ENCODE data around the gene FOXL2. TPM values are rescaled to one million over a fixed set of nuclear protein-coding genes. Genes with fewer than 3 reads are reported as not detected.

FOXL2 gene
- not detected in 2 replicates for total RNA-seq

DNA sequence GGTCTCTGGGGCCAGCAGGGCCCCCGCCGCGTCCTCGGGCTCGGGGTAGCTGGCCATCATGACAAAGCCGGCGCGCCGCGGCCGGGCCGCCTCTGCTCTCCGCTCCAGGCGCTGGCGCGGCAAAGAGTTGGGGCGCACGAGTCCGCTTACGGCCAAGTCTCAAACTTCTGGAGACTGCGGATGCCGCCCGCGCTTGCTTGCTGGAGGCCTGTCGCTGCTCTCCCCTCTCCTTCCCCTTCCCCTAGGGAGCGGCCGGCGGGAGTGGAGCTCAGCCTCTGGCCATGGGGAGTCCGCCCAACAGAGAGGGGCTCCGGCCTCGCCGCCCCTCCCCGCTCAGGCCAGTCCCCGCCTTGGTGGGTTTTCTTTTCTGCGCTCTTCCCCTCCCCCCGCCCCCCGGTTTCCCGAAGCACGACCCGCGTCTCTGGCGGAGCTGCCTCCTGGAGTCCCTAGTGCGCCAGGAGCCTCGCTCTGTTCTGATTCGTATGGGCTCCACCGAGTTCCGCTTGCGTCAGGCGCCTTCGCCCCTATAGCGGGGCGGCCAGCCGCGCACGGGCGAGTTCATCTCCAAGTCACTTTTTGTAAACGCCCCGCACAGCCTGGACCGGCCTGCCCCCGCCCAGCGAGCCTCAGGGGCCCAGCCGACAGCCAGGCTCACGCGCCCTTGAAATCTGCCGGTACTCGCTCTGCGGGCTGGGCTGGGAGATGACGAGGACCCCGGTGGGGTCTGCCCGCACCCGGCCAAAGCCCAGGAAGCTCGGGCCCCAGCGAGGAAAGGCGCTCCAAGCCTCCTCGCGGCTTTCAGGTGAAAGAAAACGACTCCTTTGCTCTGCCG is at the start of gene FOXL2, which contains the start of gene FOXL2NB:
TSS of gene FOXL2 (minus strand) at position 475 of the 832 bp plus-strand sequence. CDS start at position 60, 415 bp downstream.
TSS of gene FOXL2NB (plus strand) at position 555 of the 832 bp plus-strand sequence. CDS start at position 703, 148 bp downstream.
- intact Hi-C loops (cut with micrococcal nuclease): loop anchor here (1.0 to 10.0 kb wide), 4 partner anchors 10 to 1175 kb away; no protein-coding TSS in a partner anchor

- intact Hi-C loops (cut with micrococcal nuclease): no loop called here
Observed at GRCh38 chr3:138995706-138996105, 48.8 kb upstream of the FOXL2 start.

DNA sequence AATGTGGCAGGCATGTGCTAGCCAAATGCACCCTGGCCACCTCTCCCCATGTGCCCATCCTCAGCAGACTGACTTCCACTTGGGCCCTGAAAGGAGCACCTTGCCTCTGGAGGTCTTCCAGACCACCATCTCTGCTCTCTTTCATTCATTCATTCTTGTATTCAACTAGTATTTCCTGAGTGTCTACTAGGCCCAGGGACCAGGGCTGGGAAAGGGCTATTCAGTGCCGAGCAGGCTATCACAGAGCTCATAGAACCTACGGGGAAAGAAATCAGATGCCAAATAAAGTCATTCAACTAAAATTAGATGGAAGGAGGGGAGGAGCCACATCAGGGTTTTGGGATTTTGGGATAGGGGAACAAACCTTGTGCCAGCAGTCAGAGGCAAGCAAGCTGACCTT is 40.2 kb upstream of the FOXL2 start:
- intact Hi-C loops (cut with micrococcal nuclease): no loop called here

GRCh38 chr3:138985932-138986331 is 39.0 kb upstream of the FOXL2 start:
- intact Hi-C loops (cut with micrococcal nuclease): no loop called here

GRCh38 chr3:138984816-138985215 is 37.9 kb upstream of the FOXL2 start:
- intact Hi-C loops (cut with micrococcal nuclease): no loop called here

- intact Hi-C loops (cut with micrococcal nuclease): no loop called here
Observed at GRCh38 chr3:138976047-138976446, 29.1 kb upstream of the FOXL2 start.

- intact Hi-C loops (cut with micrococcal nuclease): no loop called here
Observed at GRCh38 chr3:138975351-138975750, 28.4 kb upstream of the FOXL2 start.

GRCh38 chr3:138974462-138974861 is 27.5 kb upstream of the FOXL2 start:
- intact Hi-C loops (cut with micrococcal nuclease): no loop called here

DNA sequence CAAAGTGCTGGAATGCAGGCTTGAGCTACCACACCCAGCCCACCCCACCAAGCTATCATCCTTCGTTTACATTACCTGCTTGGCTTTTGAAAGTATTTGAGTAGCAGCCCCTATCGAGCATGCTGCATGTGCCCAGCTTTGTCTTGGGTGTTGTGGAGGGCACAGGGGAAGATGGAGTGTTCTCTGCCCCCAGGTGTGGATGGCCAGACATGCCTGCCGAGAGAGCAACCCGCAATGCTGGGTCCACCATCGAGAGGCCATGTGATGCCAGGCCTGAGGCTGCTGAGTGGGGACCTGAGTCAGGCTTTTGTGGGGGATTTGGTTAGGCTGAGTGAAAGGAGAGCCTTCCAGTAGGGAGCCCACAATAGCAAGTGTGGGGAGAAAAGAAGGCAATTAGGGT is 26.0 kb upstream of the FOXL2 start:
- intact Hi-C loops (cut with micrococcal nuclease): no loop called here

- intact Hi-C loops (cut with micrococcal nuclease): no loop called here
Observed at GRCh38 chr3:138971766-138972320, 24.9 kb upstream of the FOXL2 start.

DNA sequence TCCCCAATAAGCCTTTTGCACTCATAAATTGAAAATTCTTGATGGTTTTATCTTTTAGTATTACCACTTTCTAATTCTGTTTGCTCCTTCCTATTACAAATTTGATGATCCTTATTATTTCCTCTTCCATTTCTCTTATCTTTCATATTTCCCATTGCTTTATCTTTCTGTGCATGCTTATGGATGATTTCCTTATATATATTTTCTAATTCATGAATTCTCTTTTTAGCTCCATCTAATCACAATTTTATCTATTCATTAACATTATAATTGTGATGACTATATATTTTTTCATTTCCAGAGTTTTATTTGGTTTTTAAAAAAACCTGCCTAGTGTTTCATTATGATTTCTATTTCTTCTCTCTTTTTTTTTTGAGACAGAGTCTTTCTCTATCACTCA is 18.0 kb upstream of the FOXL2 start:
- intact Hi-C loops (cut with micrococcal nuclease): no loop called here

GRCh38 chr3:138964264-138964663 is 17.3 kb upstream of the FOXL2 start:
- intact Hi-C loops (cut with micrococcal nuclease): no loop called here

- intact Hi-C loops (cut with micrococcal nuclease): no loop called here
Observed at GRCh38 chr3:138962854-138963560, 16.1 kb upstream of the FOXL2 start.

GRCh38 chr3:138960417-138960852 is 13.5 kb upstream of the FOXL2 start:
- intact Hi-C loops (cut with micrococcal nuclease): no loop called here

DNA sequence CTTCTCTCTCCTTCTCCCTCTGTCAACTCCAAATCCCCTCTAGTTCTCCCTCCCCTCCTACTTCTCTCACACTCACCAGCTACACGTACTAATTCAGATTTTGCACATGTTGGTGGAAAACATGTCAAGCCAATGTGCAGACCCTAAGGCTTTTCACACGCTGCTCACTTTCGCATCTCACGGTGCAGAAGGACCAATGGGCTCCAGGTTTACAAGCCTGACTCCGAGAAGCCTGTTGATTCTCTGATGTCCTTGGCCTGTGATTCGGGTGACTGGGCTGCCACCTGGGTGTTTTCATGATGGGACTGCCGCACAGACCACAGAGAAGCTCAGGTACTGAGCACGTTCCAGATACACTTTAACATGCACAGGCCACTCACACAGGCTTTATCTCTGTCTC is 3.8 kb upstream of the FOXL2 start:
- intact Hi-C loops (cut with micrococcal nuclease): loop anchor here (2.0 kb wide), 1 partner anchor 14 kb away; no protein-coding TSS in a partner anchor

- intact Hi-C loops (cut with micrococcal nuclease): loop anchor here (2.0 kb wide), 1 partner anchor 13 kb away; no protein-coding TSS in a partner anchor
Observed at GRCh38 chr3:138950006-138950644, 3.2 kb upstream of the FOXL2 start.

- intact Hi-C loops (cut with micrococcal nuclease): loop anchor here (2.0 to 10.0 kb wide), 4 partner anchors 13 to 1177 kb away; no protein-coding TSS in a partner anchor
Observed at GRCh38 chr3:138949445-138950005, 2.6 kb upstream of the FOXL2 start.

GRCh38 chr3:138949002-138949418 is 2.1 kb upstream of the FOXL2 start:
- intact Hi-C loops (cut with micrococcal nuclease): loop anchor here (5.0 to 10.0 kb wide), 3 partner anchors 156 to 1177 kb away; no protein-coding TSS in a partner anchor

GRCh38 chr3:138948371-138949001 is 1.5 kb upstream of the FOXL2 start:
- intact Hi-C loops (cut with micrococcal nuclease): loop anchor here (5.0 to 10.0 kb wide), 3 partner anchors 156 to 1176 kb away; no protein-coding TSS in a partner anchor

DNA sequence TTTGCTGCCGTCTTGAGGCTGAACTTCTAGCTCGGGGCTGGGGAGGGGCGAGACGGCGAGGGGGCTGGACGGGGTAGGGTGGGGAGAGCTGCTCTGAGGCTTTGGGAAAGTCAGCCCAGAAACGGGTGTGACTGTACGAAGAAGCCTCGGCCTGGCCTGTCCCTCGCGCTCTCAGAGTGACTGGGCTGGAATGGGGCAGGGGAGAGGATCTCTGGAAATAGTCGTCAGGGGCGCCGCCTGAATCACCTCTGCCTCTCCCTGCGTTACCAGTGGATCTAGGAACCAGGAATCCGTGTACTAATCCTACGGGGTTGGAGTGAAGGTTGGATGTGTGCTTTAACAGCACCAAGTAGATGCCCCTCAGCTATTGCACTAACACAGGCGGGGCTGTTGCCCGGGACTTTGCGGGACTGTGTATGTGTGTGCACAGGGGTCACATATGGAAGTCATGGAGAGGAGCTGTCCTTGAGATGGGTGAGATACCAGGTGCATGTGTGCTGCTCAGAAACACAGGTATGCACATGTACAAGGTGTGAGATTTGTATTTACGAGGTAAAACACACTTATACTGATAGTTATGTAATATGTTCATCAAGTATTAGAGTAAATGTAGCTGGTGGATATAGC is 671 bp upstream of the FOXL2 start:
- intact Hi-C loops (cut with micrococcal nuclease): loop anchor here (5.0 to 10.0 kb wide), 3 partner anchors 157 to 1175 kb away; no protein-coding TSS in a partner anchor
